IPS DF 4.7 (cell line): ENCODE measurements around the gene TRIO.

ENCODE experiments used
- DNase-seq: peaks from one replicate; pipeline ENCODE4 v3.0.0-alpha.2; 2013; ENCODE audit warnings: low spot score; ENCODE audit errors: extremely low read depth

The TRIO gene

DNA sequence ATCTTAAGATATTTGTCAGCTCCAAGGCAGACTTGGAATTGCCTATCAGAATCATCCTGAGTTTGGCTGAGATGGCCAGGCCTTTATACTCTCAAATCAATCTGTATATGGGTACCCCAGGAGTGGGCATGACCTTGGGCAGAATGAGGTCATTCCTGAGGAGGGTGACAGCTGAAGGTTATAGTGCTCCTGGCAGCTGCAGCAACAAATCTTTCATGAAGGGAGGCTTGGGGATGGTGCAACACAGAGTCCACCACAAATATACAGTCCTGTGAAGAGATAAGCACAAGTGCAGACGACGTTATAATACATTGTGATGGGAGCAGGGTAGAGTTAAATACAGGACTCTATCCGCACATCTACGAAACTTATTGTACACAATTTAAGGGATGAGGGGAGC lies 21.1 kb upstream of the TRIO start:
- DNase-seq, result no peak

GRCh38 chr5:14123551-14123950 lies 19.6 kb upstream of the TRIO start:
- DNase-seq, result no peak

DNA sequence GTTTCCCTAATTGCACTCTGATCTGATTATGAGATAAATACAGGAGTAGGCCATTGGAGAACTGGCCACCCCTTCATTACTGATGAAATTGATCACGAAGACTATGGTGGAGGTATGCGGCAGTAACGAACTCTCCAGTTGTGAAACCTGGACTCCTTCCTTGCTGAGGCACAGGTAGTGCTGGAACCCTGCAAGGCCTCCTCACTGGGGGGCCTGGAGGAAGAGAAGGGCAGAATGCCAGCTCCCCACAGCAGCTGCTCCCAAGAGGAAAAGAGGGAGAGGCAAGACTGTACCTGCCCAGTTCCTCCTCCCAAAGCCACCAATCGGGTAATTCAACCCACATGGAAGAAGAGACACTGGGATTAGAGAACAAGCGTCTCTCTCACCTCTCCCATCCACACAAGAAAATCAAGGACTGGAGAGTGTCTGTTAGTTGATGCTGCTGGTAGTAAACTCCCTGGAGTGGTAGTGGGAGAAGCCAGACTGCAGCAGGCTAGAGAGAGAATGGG lies 19.1 kb upstream of the TRIO start:
- no peak for DNase-seq

DNA sequence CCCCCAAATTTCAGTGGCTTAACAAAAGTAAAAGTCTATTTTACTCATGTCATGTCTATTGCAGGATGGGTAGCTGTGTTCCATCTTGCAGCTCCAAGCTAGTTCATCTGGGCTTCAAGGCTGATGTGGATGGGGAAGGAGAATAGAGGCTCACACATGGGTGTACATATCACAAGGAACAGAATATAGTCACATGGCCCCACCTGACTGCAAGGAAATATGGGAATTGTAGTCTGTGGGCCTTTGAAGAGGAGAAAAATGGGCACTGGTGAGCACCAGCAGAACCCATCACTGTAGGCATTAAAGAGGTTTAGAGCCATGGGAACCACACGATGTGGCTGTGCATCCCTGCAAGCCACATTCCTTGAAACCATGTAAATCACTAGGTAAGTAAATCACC lies 17.9 kb upstream of the TRIO start:
- DNase-seq, result no peak

DNA sequence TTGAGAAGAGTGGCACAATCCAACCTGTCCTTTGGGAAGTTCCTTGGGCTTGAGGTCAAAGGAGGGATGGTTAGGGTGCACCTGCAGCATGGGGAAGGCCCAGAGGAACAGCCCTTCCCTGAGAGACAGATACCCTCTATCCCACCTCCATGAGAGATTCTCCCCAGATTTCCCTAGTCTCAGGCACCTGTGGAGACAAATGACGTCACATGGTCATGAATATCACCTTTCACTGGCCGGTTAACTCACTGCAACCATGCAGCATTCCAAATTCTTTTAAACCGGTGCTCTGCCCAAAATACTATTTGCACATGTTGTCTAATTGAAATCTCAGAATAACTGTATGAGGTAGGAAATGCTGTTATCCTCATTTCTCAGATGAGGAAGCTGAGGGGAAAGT lies 15.6 kb upstream of the TRIO start:
- DNase-seq, result no peak

- no peak for DNase-seq
Observed at GRCh38 chr5:14128079-14128478, 15.1 kb upstream of the TRIO start.

- DNase-seq, result no peak
Observed at GRCh38 chr5:14129123-14129522, 14.0 kb upstream of the TRIO start.

- DNase-seq, result no peak
Observed at GRCh38 chr5:14131855-14132503, 11.2 kb upstream of the TRIO start.

DNA sequence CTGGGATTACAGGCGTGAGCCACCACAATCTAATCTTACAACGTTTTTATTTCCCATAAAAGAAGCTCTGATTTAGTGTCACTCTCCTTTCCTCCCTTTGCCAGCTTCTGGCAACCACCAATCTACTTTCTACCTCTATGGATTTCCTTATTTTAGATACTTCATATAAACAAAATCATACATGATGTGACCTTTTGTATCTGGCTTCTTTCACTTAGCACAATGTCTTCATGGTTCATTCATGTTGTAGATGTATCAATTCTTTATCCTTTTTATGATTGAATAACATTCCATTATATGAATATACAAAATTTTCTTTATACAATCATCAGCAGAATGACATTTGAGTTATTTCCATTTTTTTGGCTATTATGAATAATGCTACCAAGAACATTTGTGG lies 9.7 kb upstream of the TRIO start:
- DNase-seq, result no peak

- DNase-seq, result no peak
Observed at GRCh38 chr5:14134083-14134482, 9.1 kb upstream of the TRIO start.

DNA sequence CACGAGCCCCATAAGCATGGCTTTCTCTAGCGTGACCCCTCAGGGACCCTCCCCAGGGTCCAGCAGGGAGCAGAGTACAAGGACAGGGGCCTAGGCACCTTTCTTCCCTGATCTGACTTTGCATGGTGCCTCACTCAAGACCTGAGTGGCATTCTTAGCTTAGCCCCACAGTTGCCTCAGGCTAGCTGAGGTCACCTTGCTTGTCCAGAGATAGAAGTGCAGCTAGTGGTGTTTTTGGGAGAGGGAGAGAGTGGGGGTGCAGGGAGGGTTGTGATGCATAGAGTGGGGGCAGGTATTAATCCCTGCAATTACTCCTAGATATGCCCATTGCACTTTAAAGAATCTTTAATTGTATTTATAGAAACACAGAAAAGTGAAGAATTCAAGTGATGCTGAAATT lies 8.4 kb upstream of the TRIO start:
- DNase-seq, result no peak

- DNase-seq, result no peak
Observed at GRCh38 chr5:14135621-14136020, 7.5 kb upstream of the TRIO start.

- no peak for DNase-seq
Observed at GRCh38 chr5:14136228-14136627, 6.9 kb upstream of the TRIO start.

- DNase-seq, result no peak
Observed at GRCh38 chr5:14138608-14139540, 4.3 kb upstream of the TRIO start.

DNA sequence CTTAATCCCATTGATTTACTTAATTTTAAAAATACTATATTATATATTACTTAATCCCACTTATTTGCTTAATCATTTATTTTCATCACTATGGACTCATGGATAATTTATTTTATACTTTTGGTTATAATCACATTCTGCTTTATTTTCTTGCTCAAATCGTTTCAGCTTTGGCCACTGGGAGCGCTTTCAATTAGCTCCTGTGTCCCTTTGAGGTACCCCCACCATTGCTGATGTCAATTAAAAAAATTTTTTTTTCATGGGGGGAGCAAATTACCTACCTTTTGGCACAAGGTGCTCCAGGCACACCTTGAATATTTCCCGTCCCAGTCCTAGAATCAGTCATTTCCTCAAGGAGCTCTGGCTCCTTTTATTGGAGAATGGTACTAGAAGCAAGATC lies 1.4 kb upstream of the TRIO start:
- DNase-seq, result no peak

DNA sequence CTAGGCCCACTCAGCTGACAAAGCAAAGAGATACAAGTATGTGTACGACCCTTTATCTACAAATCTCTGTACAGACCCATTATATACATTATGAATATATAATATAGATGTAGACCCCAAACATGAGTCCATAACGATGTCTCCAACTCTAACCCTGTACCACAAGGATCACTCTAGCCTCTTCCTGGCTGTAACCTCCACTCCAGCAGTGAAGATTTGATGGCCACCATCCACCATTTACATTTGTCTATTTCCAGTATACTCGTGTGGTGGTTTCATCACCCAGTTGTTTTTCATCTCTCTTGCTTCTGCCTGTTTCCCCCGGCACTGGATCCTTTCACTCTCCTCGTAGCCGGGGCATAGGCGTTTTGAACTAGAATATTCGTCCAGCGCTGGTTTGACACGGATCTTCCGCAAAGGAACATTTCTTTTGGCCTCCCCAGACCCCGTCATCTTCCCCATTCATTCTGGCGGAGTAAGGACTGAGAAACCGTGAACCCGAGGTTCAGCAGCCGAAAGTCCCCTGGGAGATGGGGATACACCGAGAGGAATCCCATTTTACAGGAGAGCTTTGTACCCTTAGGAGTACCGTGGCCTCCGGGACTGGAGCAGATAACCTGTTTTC lies 828 bp upstream of the TRIO start:
- DNase-seq, result no peak

DNA sequence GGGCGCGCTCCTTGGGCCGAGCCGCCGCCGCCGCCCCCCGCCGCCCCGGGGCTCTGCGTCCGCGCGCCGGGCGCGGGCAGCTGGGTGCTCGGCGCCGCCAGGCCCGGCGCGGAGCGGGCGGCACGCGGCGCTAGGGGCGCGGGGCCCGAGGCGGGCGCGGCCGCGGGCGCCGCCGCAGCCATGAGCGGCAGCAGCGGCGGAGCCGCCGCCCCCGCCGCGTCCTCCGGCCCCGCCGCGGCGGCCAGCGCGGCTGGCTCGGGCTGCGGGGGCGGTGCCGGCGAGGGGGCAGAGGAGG lies 351 bp downstream of the TRIO start:
- DNase-seq, result no peak

DNA sequence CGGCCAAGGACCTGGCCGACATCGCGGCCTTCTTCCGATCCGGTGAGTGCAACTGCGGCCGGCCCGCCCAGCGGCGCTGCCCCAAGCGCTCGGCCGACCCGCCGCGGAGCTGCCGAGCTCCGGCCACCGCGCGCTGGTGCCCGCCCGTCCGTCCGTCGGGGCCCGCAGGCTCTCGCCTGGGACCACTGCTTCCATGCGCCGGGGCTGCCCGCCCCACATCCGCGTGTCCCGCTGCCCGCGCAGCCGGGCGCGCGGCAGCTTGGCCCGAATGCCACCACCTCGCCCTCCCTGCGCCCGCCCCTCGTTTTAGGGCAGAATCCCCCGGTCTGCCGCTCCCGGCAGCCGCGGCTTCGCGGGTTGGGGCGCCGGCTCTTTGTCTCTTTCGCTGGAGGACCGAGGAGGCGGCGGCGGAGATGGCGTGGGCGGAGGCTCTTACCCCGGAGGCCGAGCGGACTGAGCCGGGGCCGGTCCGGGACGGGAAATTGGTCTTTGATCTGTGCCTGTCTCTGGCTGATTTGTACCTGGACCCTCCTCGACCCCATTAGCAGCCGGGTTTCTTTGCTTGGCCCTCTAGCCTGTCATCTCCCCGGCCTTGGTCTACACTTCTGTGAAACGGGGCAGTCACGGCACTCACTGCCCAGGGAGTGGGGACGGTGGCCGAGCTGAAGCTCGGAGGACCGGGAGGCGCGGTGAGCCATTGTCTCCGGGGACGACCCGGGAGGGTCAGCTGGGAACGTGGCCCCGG lies 871 bp downstream of the TRIO start:
- no peak for DNase-seq

DNA sequence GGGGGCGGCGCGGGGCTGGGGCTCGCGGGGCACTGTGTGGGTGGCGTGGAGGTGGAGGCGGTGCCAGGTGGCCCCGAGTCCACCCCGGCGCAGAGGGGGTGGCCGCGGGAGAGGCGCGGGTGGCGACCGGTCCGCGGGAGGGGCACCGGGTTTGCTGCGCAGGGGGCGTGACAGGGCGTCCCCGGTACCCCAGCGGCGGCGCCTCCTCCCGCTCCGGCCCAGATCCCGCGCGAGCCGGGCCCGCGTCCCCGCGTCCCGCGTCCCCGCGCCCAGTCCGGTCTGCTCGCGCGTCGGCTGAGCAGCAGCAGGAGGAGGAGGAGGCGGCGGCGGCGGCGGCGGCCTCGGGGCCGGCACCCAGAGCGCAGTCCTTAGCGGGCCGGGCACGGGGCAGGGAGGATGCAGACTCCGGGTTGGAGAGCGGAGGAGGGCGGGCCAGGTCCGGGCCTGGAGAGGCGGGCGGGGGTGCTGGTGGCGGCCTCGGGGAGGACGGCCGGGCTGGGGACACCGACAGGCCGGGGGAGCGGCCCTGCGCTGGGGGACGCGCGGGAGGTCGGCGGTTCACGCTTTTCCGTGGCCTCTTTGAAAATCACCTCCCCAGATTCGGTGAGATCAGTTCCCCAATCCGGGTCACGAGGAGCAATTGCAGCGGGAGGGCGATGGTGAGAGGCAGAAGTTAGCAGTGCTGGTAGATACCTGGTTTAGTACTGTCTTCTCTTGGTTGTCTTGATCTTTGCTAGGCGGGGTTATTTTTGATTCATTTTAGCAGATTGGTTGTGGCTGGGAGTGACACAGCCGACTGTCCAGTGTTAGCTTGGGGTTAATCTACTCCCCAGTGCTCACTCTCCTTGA lies 1.7 kb downstream of the TRIO start:
- DNase-seq, result no peak

DNA sequence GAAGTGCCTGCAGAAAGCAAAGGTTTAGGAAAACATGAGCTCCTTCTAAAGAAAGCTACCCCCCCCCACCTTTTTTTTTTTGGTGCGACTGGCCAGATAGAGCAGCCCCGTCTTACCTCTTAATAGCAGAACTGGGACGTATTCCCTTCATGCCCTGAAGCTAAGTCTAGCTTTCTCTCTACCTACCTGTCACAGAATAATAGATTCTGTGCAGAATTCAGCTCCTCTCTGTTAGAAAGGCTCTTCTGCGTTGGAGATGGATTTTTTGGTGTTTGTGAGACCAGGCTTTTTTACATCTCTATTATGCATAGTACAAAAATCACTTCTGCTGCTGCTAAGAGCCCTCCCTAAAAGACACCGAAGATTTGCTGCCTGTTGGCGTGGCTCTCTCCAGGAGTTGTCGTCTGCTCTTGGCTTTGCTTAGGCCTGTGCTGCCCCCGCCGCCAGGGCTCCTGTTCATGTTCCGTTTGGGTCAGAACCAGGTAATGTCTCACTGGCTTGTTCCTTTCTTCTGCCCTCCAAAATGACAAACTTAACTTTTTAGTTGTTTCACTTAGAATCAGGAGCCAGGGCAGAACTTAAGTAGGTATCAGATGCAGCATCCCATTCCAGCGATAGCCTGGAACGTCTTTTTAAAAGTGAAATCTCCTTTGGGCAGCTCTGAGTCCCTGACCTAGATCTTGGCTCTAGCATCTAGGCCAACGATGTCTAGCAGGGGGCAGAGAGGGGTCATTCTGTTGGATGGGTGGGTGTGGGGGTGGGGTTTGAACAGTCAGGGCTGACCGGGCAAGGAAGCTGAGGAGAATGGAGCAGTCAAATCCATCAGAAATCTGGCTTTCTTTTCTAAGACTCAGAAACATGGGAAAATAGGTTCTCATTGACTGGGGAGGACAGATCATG lies 2.5 kb downstream of the TRIO start:
- no peak for DNase-seq
